ENCODE data around the gene CXCR4.

DNA sequence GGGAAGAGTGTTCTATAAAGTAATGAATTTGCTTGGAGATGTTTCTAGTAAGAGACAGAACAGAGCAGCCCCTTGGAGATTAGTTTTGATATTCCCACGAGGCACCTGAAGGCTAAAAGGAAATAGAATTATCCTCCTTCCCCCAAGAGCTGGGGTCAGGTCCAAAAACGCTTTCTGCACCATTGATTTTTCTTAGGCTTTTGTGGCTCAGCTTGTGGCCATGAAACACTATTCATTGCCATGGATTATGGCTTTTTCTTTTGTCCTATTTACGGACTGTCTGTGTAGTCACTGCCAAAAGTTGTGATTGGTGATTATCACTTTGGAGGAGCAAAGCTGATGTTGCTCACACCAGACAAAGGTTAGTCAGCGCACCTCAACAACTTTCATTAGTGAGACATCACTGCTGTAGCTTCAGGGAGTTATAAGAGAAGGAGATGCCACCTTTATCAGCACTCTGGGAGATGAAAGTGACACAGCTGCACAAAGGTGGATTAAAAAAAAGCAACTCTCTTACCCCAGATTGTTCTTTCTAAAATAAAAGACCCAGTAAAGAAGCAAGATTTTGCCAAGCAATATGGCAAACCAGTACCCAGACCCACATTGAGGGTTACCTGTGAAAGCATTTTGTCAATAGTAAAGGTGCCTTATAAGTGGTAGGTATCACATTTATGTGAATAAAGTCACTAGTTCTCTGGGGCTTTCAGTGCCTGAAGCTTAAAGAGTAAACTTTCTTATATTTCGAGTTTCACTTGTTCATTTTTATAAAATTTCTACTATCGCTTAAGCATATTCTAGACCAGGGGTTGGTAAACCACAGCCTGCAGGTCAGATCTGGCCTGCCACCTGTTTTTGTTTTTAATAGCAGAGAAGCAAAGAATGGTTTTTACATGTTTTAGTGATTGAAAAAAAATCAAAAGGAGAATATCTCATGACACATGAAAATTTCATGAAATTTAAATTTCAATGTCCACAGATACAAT, 10.6 kb downstream of the CXCR4 start:
- TF ChIP-seq, protein P1, sequence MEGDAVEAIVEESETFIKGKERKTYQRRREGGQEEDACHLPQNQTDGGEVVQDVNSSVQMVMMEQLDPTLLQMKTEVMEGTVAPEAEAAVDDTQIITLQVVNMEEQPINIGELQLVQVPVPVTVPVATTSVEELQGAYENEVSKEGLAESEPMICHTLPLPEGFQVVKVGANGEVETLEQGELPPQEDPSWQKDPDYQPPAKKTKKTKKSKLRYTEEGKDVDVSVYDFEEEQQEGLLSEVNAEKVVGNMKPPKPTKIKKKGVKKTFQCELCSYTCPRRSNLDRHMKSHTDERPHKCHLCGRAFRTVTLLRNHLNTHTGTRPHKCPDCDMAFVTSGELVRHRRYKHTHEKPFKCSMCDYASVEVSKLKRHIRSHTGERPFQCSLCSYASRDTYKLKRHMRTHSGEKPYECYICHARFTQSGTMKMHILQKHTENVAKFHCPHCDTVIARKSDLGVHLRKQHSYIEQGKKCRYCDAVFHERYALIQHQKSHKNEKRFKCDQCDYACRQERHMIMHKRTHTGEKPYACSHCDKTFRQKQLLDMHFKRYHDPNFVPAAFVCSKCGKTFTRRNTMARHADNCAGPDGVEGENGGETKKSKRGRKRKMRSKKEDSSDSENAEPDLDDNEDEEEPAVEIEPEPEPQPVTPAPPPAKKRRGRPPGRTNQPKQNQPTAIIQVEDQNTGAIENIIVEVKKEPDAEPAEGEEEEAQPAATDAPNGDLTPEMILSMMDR (IDR thresholded peaks at IDR 0.05; ENCODE audit: borderline replicate concordance, extremely low read depth, low read length, poor library complexity, severe bottlenecking): no peak
- TF ChIP-seq EZH2 (IDR thresholded peaks at IDR 0.05; ENCODE audit: borderline replicate concordance, low read depth, low read length, severe bottlenecking): no peak

Measured in DND-41 (cell line).